ENCODE data around the gene KCNB1. TPM values are rescaled to one million over a fixed set of nuclear protein-coding genes. Genes with fewer than 3 reads are reported as not detected.
A peak's percentile ranks its signal among the peaks of the same experiment; 100 is the strongest.

The KCNB1 gene
- total and polyA plus RNA-seq, 2 donors (not counting 1 experiment from before 2014, with no cell fraction given) = 0.12 TPM; not detected in 1

DNA sequence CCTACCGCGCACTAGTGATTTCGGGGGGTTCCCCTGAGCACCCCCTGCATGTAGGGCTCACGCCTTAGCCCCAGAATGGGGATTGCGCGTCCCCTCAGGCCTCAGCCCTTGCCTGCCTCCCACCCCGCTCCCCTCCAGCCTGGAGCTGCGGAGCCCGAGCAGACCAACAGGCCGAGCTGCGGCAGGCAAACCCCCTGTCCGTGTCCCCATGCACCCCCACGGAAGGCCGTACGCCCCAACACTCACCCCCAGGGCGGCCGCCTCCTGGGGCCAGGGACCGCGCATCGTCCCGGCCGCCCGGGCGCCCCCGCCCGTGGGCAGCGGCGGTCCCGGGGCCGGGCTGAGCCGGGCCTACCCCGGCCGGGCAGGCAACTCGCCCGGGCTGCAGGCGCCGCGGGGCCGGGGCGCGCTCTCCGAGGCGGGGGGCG, 1.2 kb upstream of the KCNB1 start:
- H2AFZ ChIP-seq (ENCODE audit: insufficient read depth, low read depth, low read length, poor library complexity, severe bottlenecking) = no peak overlapping the region
- ATAC-seq (ENCODE audit: low read depth) (no peak), DNase-seq (peak; percentile 9)
- POLR2A ChIA-PET = interaction anchor here (0.7 kb wide), 1 partner anchor 1081 kb away, joined by 8 read pairs; no protein-coding TSS in a partner anchor
- Mint-ChIP-seq H3K4me1 (peaks cover 6% of the 10 kb centered on the region), H3K4me3 (no peak overlapping the region), H3K27me3 (peaks cover 75% of the 10 kb centered on the region), H3K27ac (no peak overlapping the region), H3K9me3 (ENCODE audit: insufficient read depth) (no peaks in the 10 kb centered on the region)
- no peak overlapping the region for H3K9ac ChIP-seq (ENCODE audit: low read length)
- TF ChIP-seq, protein P1, sequence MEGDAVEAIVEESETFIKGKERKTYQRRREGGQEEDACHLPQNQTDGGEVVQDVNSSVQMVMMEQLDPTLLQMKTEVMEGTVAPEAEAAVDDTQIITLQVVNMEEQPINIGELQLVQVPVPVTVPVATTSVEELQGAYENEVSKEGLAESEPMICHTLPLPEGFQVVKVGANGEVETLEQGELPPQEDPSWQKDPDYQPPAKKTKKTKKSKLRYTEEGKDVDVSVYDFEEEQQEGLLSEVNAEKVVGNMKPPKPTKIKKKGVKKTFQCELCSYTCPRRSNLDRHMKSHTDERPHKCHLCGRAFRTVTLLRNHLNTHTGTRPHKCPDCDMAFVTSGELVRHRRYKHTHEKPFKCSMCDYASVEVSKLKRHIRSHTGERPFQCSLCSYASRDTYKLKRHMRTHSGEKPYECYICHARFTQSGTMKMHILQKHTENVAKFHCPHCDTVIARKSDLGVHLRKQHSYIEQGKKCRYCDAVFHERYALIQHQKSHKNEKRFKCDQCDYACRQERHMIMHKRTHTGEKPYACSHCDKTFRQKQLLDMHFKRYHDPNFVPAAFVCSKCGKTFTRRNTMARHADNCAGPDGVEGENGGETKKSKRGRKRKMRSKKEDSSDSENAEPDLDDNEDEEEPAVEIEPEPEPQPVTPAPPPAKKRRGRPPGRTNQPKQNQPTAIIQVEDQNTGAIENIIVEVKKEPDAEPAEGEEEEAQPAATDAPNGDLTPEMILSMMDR (IDR thresholded peaks at IDR 0.05) = no peak
- TF ChIP-seq EZH2 (IDR thresholded peaks at IDR 0.05; ENCODE audit: borderline replicate concordance, insufficient read depth, low read depth, low read length, poor library complexity, severe bottlenecking) = no peak
- no peak overlapping the region for H3K27ac ChIP-seq (ENCODE audit: low read length in 2 of 2)
- H3K4me3 ChIP-seq (ENCODE audit: control extremely low read depth in 1 of 5, extremely low read depth in 1 of 5, insufficient read depth in 1 of 5, low read depth in 2 of 5, low read length in 4 of 5) = no peak overlapping the region
- 6% methylated on average over 44 of the region's 44 CpGs for WGBS (ENCODE audit: insufficient coverage)
- H3K4me2 ChIP-seq (replicated peaks; ENCODE audit: low read depth, low read length, poor library complexity, severe bottlenecking) = peak overlapping the region; percentile 74
- H3K9me3 ChIP-seq (ENCODE audit: control extremely low read depth in 1 of 3, control insufficient read depth in 2 of 3, insufficient read depth in 1 of 3, low read length in 2 of 3) = peaks cover 0 to 18% (median 0%) of the 10 kb centered on the region in 3 donors
- H3K36me3 ChIP-seq (replicated peaks in 1 of 2; ENCODE audit: control extremely low read depth in 1 of 2, control insufficient read depth in 1 of 2, extremely low read depth in 1 of 2, insufficient read depth in 2 of 2, low read length in 1 of 2) = no peaks in the 10 kb centered on the region
- intact Hi-C loops (cut with micrococcal nuclease) = no loop called here
- H3K79me2 ChIP-seq (ENCODE audit: control insufficient read depth, insufficient read depth, low read length) = no peaks in the 10 kb centered on the region
- H3K4me1 ChIP-seq (ENCODE audit: control insufficient read depth in 2 of 2, insufficient read depth in 2 of 2, low read length in 2 of 2) = peaks cover 9 to 10% of the 10 kb centered on the region in 2 donors
- CTCF ChIA-PET = interaction anchor here (0.6 to 2.2 kb wide), 2 partner anchors 47 to 150 kb away, joined by 3 to 11 read pairs; no protein-coding TSS in a partner anchor
- peaks cover 0 to 58% (median 32%) of the 10 kb centered on the region in 4 experiments for H3K27me3 ChIP-seq (replicated peaks in 1 of 4; ENCODE audit: control extremely low read depth in 1 of 4, control insufficient read depth in 3 of 4, insufficient read depth in 4 of 4, low read length in 3 of 4)
- H4K20me1 ChIP-seq (ENCODE audit: control insufficient read depth, insufficient read depth, low read length, poor library complexity, severe bottlenecking) = no peaks in the 10 kb centered on the region

DNA sequence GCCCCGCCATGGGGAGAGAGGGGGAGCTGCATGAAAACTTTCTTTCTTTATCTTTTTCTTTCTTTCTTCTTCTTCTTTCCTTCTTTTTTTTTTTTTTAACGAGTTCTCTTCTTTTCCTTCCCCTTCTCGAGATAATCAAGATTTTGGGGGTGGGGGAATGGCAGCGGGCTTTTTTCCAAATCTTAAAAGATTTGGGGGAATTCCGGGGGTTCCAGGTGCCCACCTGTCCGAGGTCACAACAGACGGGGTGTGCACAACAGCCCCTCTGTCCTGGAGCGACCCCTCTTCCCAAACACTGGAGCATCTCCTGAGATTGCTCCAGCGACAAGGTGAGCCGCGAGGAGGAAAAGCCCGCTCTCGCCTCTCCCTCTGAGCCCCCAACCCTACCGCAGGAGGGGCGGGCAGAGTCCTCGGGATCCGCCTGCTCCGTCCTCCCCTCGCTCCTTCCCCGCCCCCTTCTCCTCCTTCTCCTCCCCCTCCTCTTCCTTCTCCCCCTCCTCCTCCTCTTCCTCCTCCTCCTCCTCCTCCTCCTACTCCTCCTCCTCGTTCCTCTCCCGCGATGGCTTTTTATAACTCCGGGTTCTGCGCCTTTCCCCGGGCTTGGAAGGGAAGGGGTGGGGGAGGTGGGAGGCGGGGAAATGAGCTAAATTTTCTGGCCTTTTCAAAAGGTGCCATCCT, 689 bp upstream of the KCNB1 start:
- ATAC-seq (ENCODE audit: low read depth) = no peak
- Mint-ChIP-seq H3K4me1 (peaks cover 6% of the 10 kb centered on the region), H3K27ac (no peak overlapping the region), H3K9me3 (ENCODE audit: insufficient read depth) (no peaks in the 10 kb centered on the region), H3K27me3 (peaks cover 75% of the 10 kb centered on the region), H3K4me3 (no peak overlapping the region)
- H3K9ac ChIP-seq (ENCODE audit: low read length) = no peak overlapping the region
- TF ChIP-seq, protein P1 (IDR thresholded peaks at IDR 0.05) = no peak
- peak; percentile 53 for TF ChIP-seq EZH2 (IDR thresholded peaks at IDR 0.05; ENCODE audit: borderline replicate concordance, insufficient read depth, low read depth, low read length, poor library complexity, severe bottlenecking)
- peak overlapping the region; percentile 74 for H3K4me2 ChIP-seq (replicated peaks; ENCODE audit: low read depth, low read length, poor library complexity, severe bottlenecking)
- intact Hi-C loops (cut with micrococcal nuclease) = no loop called here
- no peak overlapping the region for H3K27ac ChIP-seq (ENCODE audit: low read length in 2 of 2)
- H4K20me1 ChIP-seq (ENCODE audit: control insufficient read depth, insufficient read depth, low read length, poor library complexity, severe bottlenecking) = no peaks in the 10 kb centered on the region
- CTCF ChIA-PET = interaction anchor here (0.6 to 2.2 kb wide), 2 partner anchors 47 to 149 kb away, joined by 3 to 11 read pairs; no protein-coding TSS in a partner anchor
- H3K9me3 ChIP-seq (ENCODE audit: control extremely low read depth in 1 of 3, control insufficient read depth in 2 of 3, insufficient read depth in 1 of 3, low read length in 2 of 3) = peaks cover 0 to 18% (median 0%) of the 10 kb centered on the region in 3 donors
- peaks cover 9 to 10% of the 10 kb centered on the region in 2 donors for H3K4me1 ChIP-seq (ENCODE audit: control insufficient read depth in 2 of 2, insufficient read depth in 2 of 2, low read length in 2 of 2)
- peak; percentile 5 for DNase-seq
- WGBS (ENCODE audit: insufficient coverage) = 6% methylated on average over 12 of the region's 27 CpGs
- no peaks in the 10 kb centered on the region for H3K79me2 ChIP-seq (ENCODE audit: control insufficient read depth, insufficient read depth, low read length)
- no peaks in the 10 kb centered on the region for H3K36me3 ChIP-seq (replicated peaks in 1 of 2; ENCODE audit: control extremely low read depth in 1 of 2, control insufficient read depth in 1 of 2, extremely low read depth in 1 of 2, insufficient read depth in 2 of 2, low read length in 1 of 2)
- peaks cover 0 to 53% (median 30%) of the 10 kb centered on the region in 4 experiments for H3K27me3 ChIP-seq (replicated peaks in 1 of 4; ENCODE audit: control extremely low read depth in 1 of 4, control insufficient read depth in 3 of 4, insufficient read depth in 4 of 4, low read length in 3 of 4)
- no peak overlapping the region for H2AFZ ChIP-seq (ENCODE audit: insufficient read depth, low read depth, low read length, poor library complexity, severe bottlenecking)
- H3K4me3 ChIP-seq (ENCODE audit: control extremely low read depth in 1 of 5, extremely low read depth in 1 of 5, insufficient read depth in 1 of 5, low read depth in 2 of 5, low read length in 4 of 5) = no peak overlapping the region
- POLR2A ChIA-PET = interaction anchor here (0.7 kb wide), 1 partner anchor 1080 kb away, joined by 8 read pairs; no protein-coding TSS in a partner anchor

Data from B cell (primary cell).